GM21447 (cell line): Measurements from ENCODE around the gene CPEB3.
"Not testable (repeated sequence)": the region's sequence is repeated elsewhere in the genome, so short reads cannot be mapped to it uniquely, and the experiment has no call there.

Source experiments
- ATAC-seq: cut with Tn5 transposase; IDR thresholded peaks from one replicate; pipeline ENCODE4 v1.9.1; 2021; ENCODE audit not compliant: unreplicated experiment

Gene CPEB3

GRCh38 chr10:92047215-92047614 lies 243.7 kb downstream of the CPEB3 start:
- ATAC-seq, result no peak

- no peak for ATAC-seq
Observed at GRCh38 chr10:92045641-92046106, 245.2 kb downstream of the CPEB3 start.

GRCh38 chr10:92042541-92042940 lies 248.3 kb downstream of the CPEB3 start:
- no peak for ATAC-seq

- ATAC-seq, result no peak
Observed at GRCh38 chr10:92038949-92039348, 251.9 kb downstream of the CPEB3 start.

- not testable (repeated sequence) for ATAC-seq
Observed at GRCh38 chr10:92033070-92033469, 257.8 kb downstream of the CPEB3 start.

- ATAC-seq, result no peak
Observed at GRCh38 chr10:92031580-92031979, 259.3 kb downstream of the CPEB3 start.

- ATAC-seq, result no peak
Observed at GRCh38 chr10:92027141-92027540, 263.7 kb downstream of the CPEB3 start.

- ATAC-seq, result not testable (repeated sequence)
Observed at GRCh38 chr10:92025340-92025739, 265.5 kb downstream of the CPEB3 start.

GRCh38 chr10:92024700-92025099 lies 266.2 kb downstream of the CPEB3 start:
- no peak for ATAC-seq

- ATAC-seq, result no peak
Observed at GRCh38 chr10:92014620-92015019, 276.3 kb downstream of the CPEB3 start.

- no peak for ATAC-seq
Observed at GRCh38 chr10:92011560-92012214, 279.2 kb downstream of the CPEB3 start.

- no peak for ATAC-seq
Observed at GRCh38 chr10:92010047-92010735, 280.7 kb downstream of the CPEB3 start.

GRCh38 chr10:92009445-92009844 lies 281.4 kb downstream of the CPEB3 start:
- ATAC-seq, result no peak

GRCh38 chr10:92005978-92006377 lies 284.9 kb downstream of the CPEB3 start:
- no peak for ATAC-seq

- ATAC-seq, result no peak
Observed at GRCh38 chr10:92003258-92003657, 287.6 kb downstream of the CPEB3 start.

- no peak for ATAC-seq
Observed at GRCh38 chr10:92001995-92002394, 288.9 kb downstream of the CPEB3 start.

GRCh38 chr10:92001581-92001980 lies 289.3 kb downstream of the CPEB3 start:
- ATAC-seq, result no peak
